K562 (cell line): ENCODE results near the gene SLC37A3. TPM values are rescaled to one million over a fixed set of nuclear protein-coding genes. Genes with fewer than 3 reads are reported as not detected.
A peak's percentile ranks its signal among the peaks of the same experiment; 100 is the strongest.

Source experiments
- ARID1B ChIP-seq: fragments of 450-650 bp; IDR thresholded peaks from 2 replicates; pipeline ENCODE4 v1.6.1; 2016; ENCODE audit warnings: antibody characterized with exemption, mild to moderate bottlenecking, inconsistent platforms
- CBX8 ChIP-seq: fragments of 200-600 bp; sonication (generic); IDR thresholded peaks from 2 replicates; pipeline ENCODE4 v1.6.1; 2012; ENCODE audit warnings: borderline replicate concordance, mixed run types, low read depth, mild to moderate bottlenecking, moderate library complexity, mixed read lengths, low read length, control low read depth, inconsistent platforms; ENCODE audit not compliant: poor library complexity, severe bottlenecking; ENCODE audit errors: extremely low read depth
- FOS ChIP-seq: IDR thresholded peaks from 3 replicates; pipeline ENCODE4 v1.6.1; 2011; ENCODE audit not compliant: insufficient read length; ENCODE audit errors: extremely low read depth
- KLF1 ChIP-seq: fragments of 450-650 bp; IDR thresholded peaks from 2 replicates; pipeline ENCODE4 v1.6.1; 2016; ENCODE audit warnings: missing genetic modification characterization, missing compliant biosample characterization
- MTF1 ChIP-seq: fragments of 250-450 bp; sonication (Bioruptor Pico); IDR thresholded peaks from 2 replicates; pipeline ENCODE4 v1.9.0; 2021; ENCODE audit warnings: moderate library complexity, mild to moderate bottlenecking, inconsistent platforms, borderline replicate concordance
- NR1H2 ChIP-seq: sonication (generic); formaldehyde crosslinking; IDR thresholded peaks from 2 replicates; pipeline ENCODE4 v1.4.0; 2020; ENCODE audit warnings: mild to moderate bottlenecking, missing genetic modification reagents
- PURB ChIP-seq: sonication (generic); formaldehyde crosslinking; IDR thresholded peaks from 2 replicates; pipeline ENCODE4 v1.9.0; 2021; ENCODE audit warnings: low read depth, mild to moderate bottlenecking, missing genetic modification reagents
- SIX5 ChIP-seq, 2 experiments: IDR thresholded peaks; 2 replicates each; pipeline ENCODE4 v1.6.1; 2011; ENCODE audit warnings: low read length in 2 of 2, borderline replicate concordance in 1 of 2, low read depth in 1 of 2, mild to moderate bottlenecking in 1 of 2, moderate library complexity in 1 of 2; ENCODE audit not compliant: insufficient read depth in 1 of 2
- SPI1 ChIP-seq: IDR thresholded peaks from 2 replicates; pipeline ENCODE4 v1.6.1; 2011; ENCODE audit warnings: low read depth, low read length, control low read depth, borderline replicate concordance
- STAT5A ChIP-seq: IDR thresholded peaks from 2 replicates; pipeline ENCODE4 v1.6.1; 2012; ENCODE audit warnings: low read length, inconsistent platforms, borderline replicate concordance
- STAT6 ChIP-seq: sonication (generic); formaldehyde crosslinking; IDR thresholded peaks from 2 replicates; pipeline ENCODE4 v1.8.1; 2023; ENCODE audit warnings: mild to moderate bottlenecking, missing genetic modification reagents
- TARDBP ChIP-seq: fragments of 450-650 bp; IDR thresholded peaks from 2 replicates; pipeline ENCODE4 v1.6.1; 2016
- TCFL5 ChIP-seq: fragments of 250-450 bp; sonication (Bioruptor Pico); conservative IDR thresholded peaks from 2 replicates; pipeline ENCODE4 v1.6.1; 2021; ENCODE audit warnings: mild to moderate bottlenecking, moderate library complexity, matching md5 sums
- ZBTB43 ChIP-seq: sonication (generic); formaldehyde crosslinking; IDR thresholded peaks from 2 replicates; pipeline ENCODE4 v1.8.0; 2023; ENCODE audit warnings: mild to moderate bottlenecking, missing genetic modification reagents
- ZNF212 ChIP-seq: fragments of 450-650 bp; formaldehyde crosslinking; IDR thresholded peaks from 2 replicates; pipeline ENCODE4 v1.4.0; 2020; ENCODE audit warnings: mild to moderate bottlenecking
- ZNF445 ChIP-seq: fragments of 250-450 bp; sonication (Bioruptor Pico); IDR thresholded peaks from 2 replicates; pipeline ENCODE4 v1.4.0; 2020; ENCODE audit warnings: low read depth, mild to moderate bottlenecking, moderate library complexity
- ZNF511 ChIP-seq: sonication (generic); formaldehyde crosslinking; IDR thresholded peaks from 2 replicates; pipeline ENCODE4 v1.8.0; 2022; ENCODE audit warnings: mild to moderate bottlenecking, missing genetic modification reagents
- ZNF695 ChIP-seq: fragments of 450-650 bp; formaldehyde crosslinking; IDR thresholded peaks from 2 replicates; pipeline ENCODE4 v1.4.0; 2020; ENCODE audit warnings: mild to moderate bottlenecking, moderate library complexity
- polyA plus RNA-seq, 8 experiments: library from polyadenylated mRNA; depleted of rRNA in 4 of 8; stranded (reverse) in 5 of 8; unstranded in 3 of 8; fragments of >200 nt; fragmentation: Nextera tagmentation in 2 of 8; fragmentation: Illumina TruSeq in 1 of 8; extraction: Ambion mirVana in 2 of 8; extraction: Trizol in 1 of 8; gene quantifications; 2 replicates each; pipeline versions ENCODE4 v1.2.1 to v1.2.3, GENCODE V29; 2011 to 2014; ENCODE audit warnings: inconsistent platforms in 1 of 8, missing spikeins in 1 of 8
- total RNA-seq, 7 experiments: library from RNA; depleted of rRNA in 6 of 7; stranded (reverse); fragments of >200 nt in 6 of 7; fragmentation: Illumina TruSeq in 2 of 7; extraction: Trizol in 2 of 7; gene quantifications; 2 replicates each; pipeline versions ENCODE4 v1.2.1 to v1.2.3, GENCODE V29; 2011 to 2021; ENCODE audit warnings: low replicate concordance in 1 of 7

The SLC37A3 gene
- total and polyA plus RNA-seq, 9 of the 15 experiments (the other 6 are each of a cell fraction or from before 2014, with no cell fraction given) = 11.7 to 59.1 (median 26.8) TPM

- TF ChIP-seq STAT6 (CRISPR knock-in tag) = no peak; the same call in 1 of the 2 replicates
- no peak for TF ChIP-seq SPI1
- TF ChIP-seq ZBTB43 (CRISPR knock-in tag) = no peak
- TF ChIP-seq NR1H2 (CRISPR knock-in tag) = 0 out of 2 replicates have a peak, but pooled peaks have one; percentile 69
- no peak for TF ChIP-seq TARDBP
- TF ChIP-seq STAT5A = no peak
- peak; percentile 94 to 96 for TF ChIP-seq SIX5 (IDR thresholded peaks at IDR 0.05; ENCODE audit: borderline replicate concordance in 1 of 2, insufficient read depth in 1 of 2, low read depth in 1 of 2, low read length in 2 of 2)
- no peak for TF ChIP-seq ZNF212 (CRISPR knock-in tag)
- no peak for TF ChIP-seq KLF1 (tag)
- no peak for TF ChIP-seq CBX8
- TF ChIP-seq TCFL5 (CRISPR knock-in tag) = no peak
- TF ChIP-seq FOS = no peak
- TF ChIP-seq MTF1 (CRISPR knock-in tag) = no peak
- TF ChIP-seq ARID1B = no peak; the same call in 1 of the 2 replicates
- TF ChIP-seq PURB = no peak
- peak; percentile 68; the same call in 1 of the 2 replicates for TF ChIP-seq ZNF511 (CRISPR knock-in tag)
- TF ChIP-seq ZNF445 (CRISPR knock-in tag) = no peak
- TF ChIP-seq ZNF695 (CRISPR knock-in tag) = no peak
Measured at GRCh38 chr7:140397784-140398750, at the start of gene SLC37A3 (continued).
